HCT116 (cell line): ENCODE results near the gene MAPK6. TPM values are rescaled to one million over a fixed set of nuclear protein-coding genes. Genes with fewer than 3 reads are reported as not detected.

ENCODE experiments used
- ATAC-seq: fragments of 200-7000 bp; cut with Tn5 transposase; 2 replicates; pipeline ENCODE4 v1.9.1; 2020; ENCODE audit warnings: mild to moderate bottlenecking, moderate library complexity
- BruUV-seq: library from RNA; stranded (reverse); fragments of 400-500 nt; replicated peaks from 2 replicates; lab custom pipeline; 2021; lab: Mats Ljungman, UMichigan
- CTCF ChIA-PET: fragments of 300-600 bp; sonication (Branson Sonifier 250); formaldehyde crosslinking; loops from one replicate; lab custom pipeline; 2021; ENCODE audit warnings: antibody characterized with exemption; lab: Charles Lee
- POLR2A ChIA-PET: fragments of 300-600, 350-600 bp; sonication (Branson Sonifier 250); formaldehyde crosslinking; loops from one replicate; lab custom pipeline; 2021; ENCODE audit warnings: antibody characterized with exemption; lab: Charles Lee
- RAD21 ChIA-PET, 2 experiments: fragments of 300-600 bp; sonication (Branson Sonifier 250); formaldehyde crosslinking; loops; one replicate each; lab custom pipeline; 2023; ENCODE audit warnings: low total read pairs in 2 of 2; ENCODE audit not compliant: uncharacterized antibody in 2 of 2, unreplicated experiment in 2 of 2, low non-redundant PET in 1 of 2; lab: Charles Lee
- DNase-seq: peaks from one replicate; pipeline ENCODE4 v3.0.0-alpha.2; 2010; ENCODE audit warnings: low read depth, low spot score
- H2AFZ ChIP-seq: fragments of 200-600 bp; shearing (Covaris generic), sonication (generic); 2 replicates; pipeline ENCODE4 v1.6.1; 2017; ENCODE audit warnings: low read depth, mixed run types, mixed read lengths, antibody characterized with exemption, low read length; ENCODE audit not compliant: poor library complexity, severe bottlenecking
- H3K27ac ChIP-seq: 2 replicates; pipeline ENCODE4 v1.5.1; 2012; ENCODE audit warnings: low read depth, low read length
- H3K27me3 ChIP-seq: fragments of 200-600 bp; sonication (generic); 2 replicates; pipeline ENCODE4 v1.6.1; 2016; ENCODE audit warnings: mixed run types, low read length, mixed read lengths; ENCODE audit not compliant: insufficient read depth
- H3K36me3 ChIP-seq, 2 experiments: fragments of 200-500 bp in 1 of 2; fragments of 200-600 bp in 1 of 2; sonication (Bioruptor generic) in 1 of 2; sonication (generic) in 1 of 2; 2 replicates each; pipeline versions ENCODE4 v1.5.1 to v1.6.1; 2014 to 2016; ENCODE audit warnings: low read length in 2 of 2, inconsistent platforms in 1 of 2, mixed read lengths in 1 of 2, mixed run types in 1 of 2; ENCODE audit not compliant: insufficient read depth in 2 of 2, control insufficient read depth in 1 of 2
- H3K4me1 ChIP-seq, 2 experiments: fragments of 200-600 bp in 1 of 2; sonication (generic) in 1 of 2; 2 replicates each; pipeline versions ENCODE4 v1.5.1 to v1.6.1; 2012 to 2017; ENCODE audit warnings: low read length in 2 of 2, inconsistent platforms in 1 of 2, mild to moderate bottlenecking in 1 of 2, mixed read lengths in 1 of 2, mixed run types in 1 of 2, moderate library complexity in 1 of 2; ENCODE audit not compliant: insufficient read depth in 2 of 2, control insufficient read depth in 1 of 2
- H3K4me2 ChIP-seq: fragments of 200-600 bp; sonication (generic); 2 replicates; pipeline ENCODE4 v1.6.1; 2017; ENCODE audit warnings: mixed run types, low read length, mixed read lengths
- H3K4me3 ChIP-seq, 2 experiments: fragments of 200-600 bp in 1 of 2; sonication (generic) in 1 of 2; replicated peaks in 1 of 2; 2 replicates each; pipeline ENCODE4 v1.5.1; 2011 to 2016; ENCODE audit warnings: low read length in 2 of 2, control low read depth in 1 of 2, low read depth in 1 of 2, mild to moderate bottlenecking in 1 of 2, mixed read lengths in 1 of 2, mixed run types in 1 of 2
- H3K79me2 ChIP-seq: fragments of 200-600 bp; sonication (generic); 2 replicates; pipeline ENCODE4 v1.6.1; 2017; ENCODE audit warnings: mild to moderate bottlenecking, mixed run types, low read length, moderate library complexity, mixed read lengths; ENCODE audit not compliant: insufficient read depth
- H3K9ac ChIP-seq: fragments of 200-600 bp; sonication (generic); 2 replicates; pipeline ENCODE4 v1.6.1; 2016; ENCODE audit warnings: low read length, mixed read lengths
- H3K9me2 ChIP-seq: fragments of 200-600 bp; sonication (generic), shearing (Covaris generic); 2 replicates; pipeline ENCODE4 v1.6.1; 2017; ENCODE audit warnings: mixed run types, mild to moderate bottlenecking, moderate library complexity; ENCODE audit not compliant: insufficient read depth
- H3K9me3 ChIP-seq, 2 experiments: fragments of 200-500 bp in 1 of 2; fragments of 200-600 bp in 1 of 2; sonication (Bioruptor generic) in 1 of 2; sonication (generic) in 1 of 2; 2 replicates each; pipeline ENCODE4 v1.6.1; 2014 to 2017; ENCODE audit warnings: low read length in 2 of 2, mixed read lengths in 2 of 2, inconsistent platforms in 1 of 2, low read depth in 1 of 2, mild to moderate bottlenecking in 1 of 2, mixed run types in 1 of 2, moderate library complexity in 1 of 2; ENCODE audit not compliant: control insufficient read depth in 1 of 2, insufficient read depth in 1 of 2
- H4K20me1 ChIP-seq: fragments of 200-600 bp; sonication (generic), shearing (Covaris generic); 2 replicates; pipeline ENCODE4 v1.6.1; 2017; ENCODE audit warnings: mixed run types, mild to moderate bottlenecking, moderate library complexity; ENCODE audit not compliant: insufficient read depth
- CBX3 ChIP-seq: IDR thresholded peaks from 2 replicates; pipeline ENCODE4 v1.6.1; 2012; ENCODE audit warnings: low read depth
- EZH2 ChIP-seq: fragments of 200-600 bp; sonication (generic); IDR thresholded peaks from 2 replicates; pipeline ENCODE4 v1.6.1; 2017; ENCODE audit warnings: antibody characterized with exemption, mixed run types
- EZH2phosphoT487 ChIP-seq: fragments of 200-600 bp; IDR thresholded peaks from 2 replicates; pipeline ENCODE4 v1.6.1; 2018; ENCODE audit warnings: antibody characterized with exemption, borderline replicate concordance
- JUND ChIP-seq: IDR thresholded peaks from 2 replicates; pipeline ENCODE4 v1.6.1; 2012
- POLR2A ChIP-seq: IDR thresholded peaks from 2 replicates; pipeline ENCODE4 v1.7.0; 2011; ENCODE audit warnings: borderline replicate concordance; ENCODE audit not compliant: insufficient read depth, insufficient read length; ENCODE audit errors: extremely low read depth
- POLR2AphosphoS5 ChIP-seq: IDR thresholded peaks from 2 replicates; pipeline ENCODE4 v1.6.1; 2011; ENCODE audit warnings: mild to moderate bottlenecking, low read depth, low read length, moderate library complexity
- SP1 ChIP-seq: IDR thresholded peaks from 2 replicates; pipeline ENCODE4 v1.6.1; 2012; ENCODE audit warnings: low read depth
- SRF ChIP-seq: IDR thresholded peaks from 2 replicates; pipeline ENCODE4 v1.6.1; 2012; ENCODE audit warnings: low read depth
- TCF7L2 ChIP-seq: IDR thresholded peaks from 2 replicates; pipeline ENCODE4 v1.7.0; 2011; ENCODE audit warnings: borderline replicate concordance, inconsistent platforms; ENCODE audit not compliant: insufficient read depth, insufficient read length; ENCODE audit errors: extremely low read depth
- YY1 ChIP-seq: IDR thresholded peaks from 2 replicates; pipeline ENCODE4 v1.6.1; 2011; ENCODE audit warnings: low read length, low read depth, moderate library complexity, mild to moderate bottlenecking; ENCODE audit not compliant: insufficient replicate concordance; ENCODE audit errors: extremely low read depth
- ZBTB33 ChIP-seq: IDR thresholded peaks from 2 replicates; pipeline ENCODE4 v1.6.1; 2011; ENCODE audit warnings: mild to moderate bottlenecking, low read length, moderate library complexity; ENCODE audit not compliant: insufficient replicate concordance; ENCODE audit errors: extremely low read depth
- ZFX ChIP-seq: fragments of 450-650 bp; IDR thresholded peaks from 2 replicates; pipeline ENCODE4 v1.6.1; 2017
- ZNF274 ChIP-seq: fragments of 200-500 bp; sonication (Bioruptor generic); IDR thresholded peaks from 2 replicates; pipeline ENCODE4 v1.6.1; 2014; ENCODE audit warnings: mild to moderate bottlenecking, low read depth, low read length, inconsistent platforms
- intact Hi-C: fragments of 100-400 bp; cut with micrococcal nuclease; formaldehyde crosslinking; loops from 2 replicates; pipeline ENCODE4 v1.10.0; 2022
- total RNA-seq: library from RNA; stranded (reverse); gene quantifications from one replicate; pipeline ENCODE4 v1.2.1, GENCODE V29; 2021; ENCODE audit not compliant: unreplicated experiment
- TF ChIP-seq, protein P1 (sequence below): IDR thresholded peaks from 2 replicates; pipeline ENCODE4 v1.6.1; 2012
- TF ChIP-seq, protein P2 (sequence below): IDR thresholded peaks from 2 replicates; pipeline ENCODE4 v1.6.1; 2012

The MAPK6 gene
- total RNA-seq, 1 experiment from 2014 or later: 57.4 TPM

GRCh38 chr15:51969728-51970127, 49.3 kb upstream of the MAPK6 start:
- H4K20me1 ChIP-seq: no peaks in the 10 kb centered on the region
- no peaks in the 10 kb centered on the region for H3K27me3 ChIP-seq
- H3K4me1 ChIP-seq: peaks cover 9 to 10% of the 10 kb centered on the region in 2 experiments; a peak in 3 of 4 replicates
- no peak for DNase-seq
- H3K27ac ChIP-seq: no peak overlapping the region
- H3K79me2 ChIP-seq: peaks cover 64% of the 10 kb centered on the region
- H3K9ac ChIP-seq: 0 out of 2 replicates have a peak overlapping the region, but pooled peaks have one; percentile 88
- intact Hi-C loops: no loop called here
- TF ChIP-seq ZFX (no peak), SP1 (no peak)
- TF ChIP-seq, protein P1, sequence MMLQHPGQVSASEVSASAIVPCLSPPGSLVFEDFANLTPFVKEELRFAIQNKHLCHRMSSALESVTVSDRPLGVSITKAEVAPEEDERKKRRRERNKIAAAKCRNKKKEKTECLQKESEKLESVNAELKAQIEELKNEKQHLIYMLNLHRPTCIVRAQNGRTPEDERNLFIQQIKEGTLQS: no peak
- TF ChIP-seq, all 23 proteins: peak for 0
- H3K36me3 ChIP-seq: peaks cover 7 to 8% of the 10 kb centered on the region in 2 experiments; a peak in 2 of 4 replicates
- ChIA-PET CTCF (no interaction called here), POLR2A (no interaction called here), RAD21 (no interaction called here)
- H3K9me2 ChIP-seq: no peaks in the 10 kb centered on the region
- peak overlapping the region in 1 of 2 experiments; percentile 99; a peak in 1 of 4 replicates for H3K4me3 ChIP-seq
- no peak for ATAC-seq
- H3K9me3 ChIP-seq: no peaks in the 10 kb centered on the region
- H2AFZ ChIP-seq: no peak overlapping the region
- BruUV-seq: no TSS peak
- H3K4me2 ChIP-seq: peak overlapping the region; percentile 69

DNA sequence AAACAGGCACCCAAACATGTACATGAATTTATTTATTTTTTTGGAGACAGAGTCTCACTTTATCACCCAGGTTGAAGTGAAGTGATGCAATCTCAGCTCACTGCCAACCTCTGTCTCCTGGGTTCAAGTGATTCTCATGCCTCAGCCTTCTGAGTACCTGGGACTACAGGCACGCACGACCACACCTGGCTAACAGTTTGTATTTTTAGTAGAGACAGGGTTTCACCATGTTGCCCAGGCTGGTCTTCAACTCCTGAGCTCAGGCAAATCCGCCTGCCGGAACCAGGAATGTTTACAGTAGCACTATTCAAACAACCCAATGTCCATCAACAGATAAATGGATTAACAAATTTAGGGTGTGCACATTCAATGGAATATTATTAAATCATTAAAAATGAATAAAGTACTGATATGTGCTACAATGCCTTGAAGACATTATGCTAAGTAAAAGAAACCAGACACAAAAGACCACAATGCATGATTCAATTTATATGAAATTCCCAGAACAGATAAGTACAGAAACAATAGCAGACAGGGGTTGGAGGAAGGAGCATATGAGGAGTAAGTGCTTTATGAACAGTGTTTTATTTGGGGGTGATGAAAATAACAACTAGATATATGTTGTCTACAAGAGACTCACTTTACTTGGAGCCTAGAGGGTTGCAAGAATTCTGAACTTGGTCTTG, 48.7 kb upstream of the MAPK6 start:
- H3K9me2 ChIP-seq: no peaks in the 10 kb centered on the region
- POLR2A ChIA-PET: interaction anchor here (0.6 kb wide), 1 partner anchor 69 kb away, joined by 3 read pairs; no protein-coding TSS in a partner anchor
- no TSS peak for BruUV-seq
- DNase-seq: no peak
- intact Hi-C loops: no loop called here
- CTCF ChIA-PET: no interaction called here
- H3K4me3 ChIP-seq: peak overlapping the region; percentile 91 to 99
- H3K9ac ChIP-seq: peak overlapping the region; percentile 88
- RAD21 ChIA-PET: no interaction called here
- H3K79me2 ChIP-seq: peaks cover 58% of the 10 kb centered on the region
- ATAC-seq: no peak
- H3K9me3 ChIP-seq: no peaks in the 10 kb centered on the region
- no peak overlapping the region for H2AFZ ChIP-seq
- H3K27ac ChIP-seq: peak overlapping the region; percentile 94; the same call in 1 of the 2 replicates
- peaks cover 9 to 10% of the 10 kb centered on the region in 2 experiments; a peak in 3 of 4 replicates for H3K4me1 ChIP-seq
- H3K36me3 ChIP-seq: peaks cover 1 to 7% of the 10 kb centered on the region in 2 experiments; a peak in 2 of 4 replicates
- no peaks in the 10 kb centered on the region for H4K20me1 ChIP-seq
- no peaks in the 10 kb centered on the region for H3K27me3 ChIP-seq
- peak overlapping the region; percentile 69 for H3K4me2 ChIP-seq
- TF ChIP-seq EZH2 (no peak), ZBTB33 (no peak), YY1 (no peak), CBX3 (no peak), SRF (no peak), JUND (no peak), POLR2AphosphoS5 (no peak), TCF7L2 (no peak), SP1 (no peak), POLR2A (no peak), EZH2phosphoT487 (no peak), ZNF274 (no peak)
- TF ChIP-seq, protein P2, sequence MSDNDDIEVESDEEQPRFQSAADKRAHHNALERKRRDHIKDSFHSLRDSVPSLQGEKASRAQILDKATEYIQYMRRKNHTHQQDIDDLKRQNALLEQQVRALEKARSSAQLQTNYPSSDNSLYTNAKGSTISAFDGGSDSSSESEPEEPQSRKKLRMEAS: no peak
